Measurements from ENCODE around the gene COL4A6.

- no peak for TF ChIP-seq CTCF (IDR thresholded peaks at IDR 0.05; ENCODE audit: low read length)
- no peak for TF ChIP-seq EZH2 (IDR thresholded peaks at IDR 0.05; ENCODE audit: borderline replicate concordance, low read length)
Measured at GRCh38 chrX:108420481-108420880, 17.7 kb downstream of the COL4A6 start.

Measured in OCI-LY1 (cell line).